ENCODE results near the gene INPP4A.
A peak's percentile ranks its signal among the peaks of the same experiment; 100 is the strongest.

The INPP4A gene

DNA sequence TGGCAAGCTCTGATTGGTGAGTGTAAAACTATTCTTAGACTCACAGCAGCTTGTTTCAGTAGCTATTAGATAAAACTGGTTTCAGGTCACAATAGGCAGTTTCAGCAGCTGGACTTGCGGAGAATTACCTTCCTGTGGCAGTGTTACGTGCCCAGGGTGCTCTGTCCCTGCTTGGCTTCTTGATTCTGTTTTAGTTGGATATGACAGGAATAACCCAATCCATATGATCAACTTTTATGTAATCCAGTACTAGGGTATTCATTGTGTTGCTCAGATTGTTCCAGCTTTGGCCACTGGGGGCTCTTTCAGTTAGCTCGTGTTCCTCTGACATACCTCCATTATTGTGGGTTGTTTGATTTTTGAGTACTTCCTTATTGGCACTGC is 43.1 kb downstream of the INPP4A start:
- no peak overlapping the region for H3K4me3 ChIP-seq (replicated peaks; ENCODE audit: insufficient read depth, low read length)

DNA sequence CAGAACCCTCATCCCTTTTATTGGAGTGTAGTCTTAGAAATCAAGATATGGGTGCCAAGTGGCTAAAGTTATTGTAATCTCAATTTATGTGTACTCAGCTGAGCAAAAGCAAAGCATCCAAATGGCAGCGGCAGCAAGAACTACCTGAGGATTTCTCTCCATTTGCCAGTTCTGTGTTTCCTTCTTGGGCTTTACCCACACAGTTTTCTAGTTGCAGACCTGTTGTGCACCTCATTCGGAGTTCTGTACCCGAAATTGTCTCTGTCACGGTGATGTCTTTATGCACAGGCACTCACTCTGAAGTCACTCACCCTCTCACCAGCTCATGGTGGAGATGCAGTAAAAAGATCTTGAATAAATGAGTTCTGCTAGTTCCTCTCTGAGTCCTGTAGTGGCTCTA is 43.6 kb downstream of the INPP4A start:
- no peak for DNase-seq (ENCODE audit: low read depth in 1 of 2, low spot score in 1 of 2)
- TF ChIP-seq, protein P1, sequence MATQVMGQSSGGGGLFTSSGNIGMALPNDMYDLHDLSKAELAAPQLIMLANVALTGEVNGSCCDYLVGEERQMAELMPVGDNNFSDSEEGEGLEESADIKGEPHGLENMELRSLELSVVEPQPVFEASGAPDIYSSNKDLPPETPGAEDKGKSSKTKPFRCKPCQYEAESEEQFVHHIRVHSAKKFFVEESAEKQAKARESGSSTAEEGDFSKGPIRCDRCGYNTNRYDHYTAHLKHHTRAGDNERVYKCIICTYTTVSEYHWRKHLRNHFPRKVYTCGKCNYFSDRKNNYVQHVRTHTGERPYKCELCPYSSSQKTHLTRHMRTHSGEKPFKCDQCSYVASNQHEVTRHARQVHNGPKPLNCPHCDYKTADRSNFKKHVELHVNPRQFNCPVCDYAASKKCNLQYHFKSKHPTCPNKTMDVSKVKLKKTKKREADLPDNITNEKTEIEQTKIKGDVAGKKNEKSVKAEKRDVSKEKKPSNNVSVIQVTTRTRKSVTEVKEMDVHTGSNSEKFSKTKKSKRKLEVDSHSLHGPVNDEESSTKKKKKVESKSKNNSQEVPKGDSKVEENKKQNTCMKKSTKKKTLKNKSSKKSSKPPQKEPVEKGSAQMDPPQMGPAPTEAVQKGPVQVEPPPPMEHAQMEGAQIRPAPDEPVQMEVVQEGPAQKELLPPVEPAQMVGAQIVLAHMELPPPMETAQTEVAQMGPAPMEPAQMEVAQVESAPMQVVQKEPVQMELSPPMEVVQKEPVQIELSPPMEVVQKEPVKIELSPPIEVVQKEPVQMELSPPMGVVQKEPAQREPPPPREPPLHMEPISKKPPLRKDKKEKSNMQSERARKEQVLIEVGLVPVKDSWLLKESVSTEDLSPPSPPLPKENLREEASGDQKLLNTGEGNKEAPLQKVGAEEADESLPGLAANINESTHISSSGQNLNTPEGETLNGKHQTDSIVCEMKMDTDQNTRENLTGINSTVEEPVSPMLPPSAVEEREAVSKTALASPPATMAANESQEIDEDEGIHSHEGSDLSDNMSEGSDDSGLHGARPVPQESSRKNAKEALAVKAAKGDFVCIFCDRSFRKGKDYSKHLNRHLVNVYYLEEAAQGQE (IDR thresholded peaks at IDR 0.05; ENCODE audit: insufficient replicate concordance, low read depth) = no peak
- TF ChIP-seq SPI1 (IDR thresholded peaks at IDR 0.05; ENCODE audit: borderline replicate concordance, low read depth) = no peak
- TF ChIP-seq, protein P2, sequence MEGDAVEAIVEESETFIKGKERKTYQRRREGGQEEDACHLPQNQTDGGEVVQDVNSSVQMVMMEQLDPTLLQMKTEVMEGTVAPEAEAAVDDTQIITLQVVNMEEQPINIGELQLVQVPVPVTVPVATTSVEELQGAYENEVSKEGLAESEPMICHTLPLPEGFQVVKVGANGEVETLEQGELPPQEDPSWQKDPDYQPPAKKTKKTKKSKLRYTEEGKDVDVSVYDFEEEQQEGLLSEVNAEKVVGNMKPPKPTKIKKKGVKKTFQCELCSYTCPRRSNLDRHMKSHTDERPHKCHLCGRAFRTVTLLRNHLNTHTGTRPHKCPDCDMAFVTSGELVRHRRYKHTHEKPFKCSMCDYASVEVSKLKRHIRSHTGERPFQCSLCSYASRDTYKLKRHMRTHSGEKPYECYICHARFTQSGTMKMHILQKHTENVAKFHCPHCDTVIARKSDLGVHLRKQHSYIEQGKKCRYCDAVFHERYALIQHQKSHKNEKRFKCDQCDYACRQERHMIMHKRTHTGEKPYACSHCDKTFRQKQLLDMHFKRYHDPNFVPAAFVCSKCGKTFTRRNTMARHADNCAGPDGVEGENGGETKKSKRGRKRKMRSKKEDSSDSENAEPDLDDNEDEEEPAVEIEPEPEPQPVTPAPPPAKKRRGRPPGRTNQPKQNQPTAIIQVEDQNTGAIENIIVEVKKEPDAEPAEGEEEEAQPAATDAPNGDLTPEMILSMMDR (IDR thresholded peaks at IDR 0.05; ENCODE audit: insufficient read depth, low read length) = no peak
- no peak for TF ChIP-seq GABPA (IDR thresholded peaks at IDR 0.05; ENCODE audit: low read depth)
- TF ChIP-seq POLR2AphosphoS5 (IDR thresholded peaks at IDR 0.05; ENCODE audit: low read depth) = no peak
- no peaks in the 10 kb centered on the region for H3K27me3 ChIP-seq (ENCODE audit: insufficient read depth, poor library complexity, severe bottlenecking)
- H3K4me3 ChIP-seq (replicated peaks; ENCODE audit: insufficient read depth, low read length) = no peak overlapping the region
- H3K27ac ChIP-seq (replicated peaks) = no peak overlapping the region

More for the DNA sequence above, 43.1 kb downstream of the INPP4A start:
- Histone ChIP-seq H3K27me3 (ENCODE audit: insufficient read depth, poor library complexity, severe bottlenecking) (no peaks in the 10 kb centered on the region), H3K27ac (replicated peaks) (no peak overlapping the region)
- peak; percentile 57 to 67 for DNase-seq (ENCODE audit: low read depth in 1 of 2, low spot score in 1 of 2)
- TF ChIP-seq, protein P2 (IDR thresholded peaks at IDR 0.05; ENCODE audit: insufficient read depth, low read length) = peak; percentile 53
- TF ChIP-seq, protein P1 (IDR thresholded peaks at IDR 0.05; ENCODE audit: insufficient replicate concordance, low read depth) = no peak

DNA sequence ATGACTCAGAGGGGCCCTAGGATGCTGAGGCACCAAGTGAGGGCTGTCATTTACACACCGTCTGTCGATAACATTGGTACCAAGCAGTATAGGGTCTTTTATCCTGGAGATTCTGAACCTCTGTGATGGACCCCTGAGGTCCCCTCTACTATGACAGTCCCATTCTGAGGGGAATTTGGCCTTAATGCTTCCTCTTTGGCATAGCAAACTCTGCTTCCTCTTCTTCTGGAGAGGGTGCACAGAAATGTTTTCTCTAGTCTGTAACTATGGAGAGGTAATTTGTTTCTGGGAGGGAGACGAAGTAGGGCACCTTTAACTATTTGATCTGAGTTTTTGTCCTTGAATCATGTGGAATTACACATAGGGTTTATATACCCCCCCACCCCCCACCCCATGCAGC is 44.8 kb downstream of the INPP4A start:
- H3K4me3 ChIP-seq (replicated peaks; ENCODE audit: insufficient read depth, low read length) = no peak overlapping the region
- no peak for DNase-seq (ENCODE audit: low read depth in 1 of 2, low spot score in 1 of 2)
- TF ChIP-seq, protein P2 (IDR thresholded peaks at IDR 0.05; ENCODE audit: insufficient read depth, low read length) = no peak
- TF ChIP-seq, protein P1 (IDR thresholded peaks at IDR 0.05; ENCODE audit: insufficient replicate concordance, low read depth) = no peak

More for the DNA sequence above, 44.8 kb downstream of the INPP4A start:
- Histone ChIP-seq H3K27ac (replicated peaks) (no peak overlapping the region), H3K27me3 (ENCODE audit: insufficient read depth, poor library complexity, severe bottlenecking) (no peaks in the 10 kb centered on the region)

All from HL-60 (cell line).